ENCODE data around the gene PLPP4.

The PLPP4 gene

GRCh38 chr10:120514035-120514620 lies 57.1 kb downstream of the PLPP4 start:
- Histone ChIP-seq H3K27me3 (ENCODE audit: control insufficient read depth, low read length) (no peaks in the 10 kb centered on the region), H3K4me3 (ENCODE audit: low read length) (no peak overlapping the region), H3K9me2 (replicated peaks; ENCODE audit: control insufficient read depth, low read length) (no peaks in the 10 kb centered on the region), H3K79me2 (ENCODE audit: control insufficient read depth, low read length) (no peaks in the 10 kb centered on the region), H3K4me1 (ENCODE audit: control insufficient read depth, low read length) (no peaks in the 10 kb centered on the region), H3K4me2 (ENCODE audit: low read length) (no peak overlapping the region), H3K27ac (ENCODE audit: low read depth, low read length) (no peak overlapping the region), H3F3A (ENCODE audit: control insufficient read depth, insufficient read depth) (no peaks in the 10 kb centered on the region), H4K20me1 (ENCODE audit: control insufficient read depth, insufficient read depth, low read depth, low read length) (no peaks in the 10 kb centered on the region), H3K9me3 (ENCODE audit: control insufficient read depth, insufficient read depth, low read length) (no peaks in the 10 kb centered on the region), H3K36me3 (ENCODE audit: control insufficient read depth, low read length) (no peaks in the 10 kb centered on the region)
- TF ChIP-seq EZH2phosphoT487 (IDR thresholded peaks at IDR 0.05; ENCODE audit: borderline replicate concordance, low read length) (no peak), CTCF (IDR thresholded peaks at IDR 0.05; ENCODE audit: low read depth, low read length, poor library complexity, severe bottlenecking) (no peak)

GRCh38 chr10:120514959-120515358 lies 57.9 kb downstream of the PLPP4 start:
- H3K9me2 ChIP-seq (replicated peaks; ENCODE audit: control insufficient read depth, low read length), result no peaks in the 10 kb centered on the region
- no peaks in the 10 kb centered on the region for H3K27me3 ChIP-seq (ENCODE audit: control insufficient read depth, low read length)
- H3K4me3 ChIP-seq (ENCODE audit: low read length), result no peak overlapping the region
- no peaks in the 10 kb centered on the region for H3F3A ChIP-seq (ENCODE audit: control insufficient read depth, insufficient read depth)
- H3K4me1 ChIP-seq (ENCODE audit: control insufficient read depth, low read length), result no peaks in the 10 kb centered on the region
- H3K27ac ChIP-seq (ENCODE audit: low read depth, low read length), result no peak overlapping the region
- H3K79me2 ChIP-seq (ENCODE audit: control insufficient read depth, low read length), result no peaks in the 10 kb centered on the region
- H3K36me3 ChIP-seq (ENCODE audit: control insufficient read depth, low read length), result no peaks in the 10 kb centered on the region
- no peak overlapping the region for H3K4me2 ChIP-seq (ENCODE audit: low read length)
- H4K20me1 ChIP-seq (ENCODE audit: control insufficient read depth, insufficient read depth, low read depth, low read length), result no peaks in the 10 kb centered on the region
- no peaks in the 10 kb centered on the region for H3K9me3 ChIP-seq (ENCODE audit: control insufficient read depth, insufficient read depth, low read length)
- TF ChIP-seq EZH2phosphoT487 (IDR thresholded peaks at IDR 0.05; ENCODE audit: borderline replicate concordance, low read length) (no peak), CTCF (IDR thresholded peaks at IDR 0.05; ENCODE audit: low read depth, low read length, poor library complexity, severe bottlenecking) (no peak)

- H3K79me2 ChIP-seq (ENCODE audit: control insufficient read depth, low read length), result no peaks in the 10 kb centered on the region
- H3K4me3 ChIP-seq (ENCODE audit: low read length), result no peak overlapping the region
Measured at GRCh38 chr10:120515741-120516140, 58.7 kb downstream of the PLPP4 start.

GRCh38 chr10:120516426-120516825 lies 59.4 kb downstream of the PLPP4 start:
- Histone ChIP-seq H3K27me3 (ENCODE audit: control insufficient read depth, low read length) (no peaks in the 10 kb centered on the region), H3K79me2 (ENCODE audit: control insufficient read depth, low read length) (no peaks in the 10 kb centered on the region), H3K4me2 (ENCODE audit: low read length) (no peak overlapping the region)

More at GRCh38 chr10:120515741-120516140, 58.7 kb downstream of the PLPP4 start:
- Histone ChIP-seq H3K27ac (ENCODE audit: low read depth, low read length) (no peak overlapping the region), H4K20me1 (ENCODE audit: control insufficient read depth, insufficient read depth, low read depth, low read length) (no peaks in the 10 kb centered on the region), H3K4me2 (ENCODE audit: low read length) (no peak overlapping the region), H3F3A (ENCODE audit: control insufficient read depth, insufficient read depth) (no peaks in the 10 kb centered on the region), H3K9me3 (ENCODE audit: control insufficient read depth, insufficient read depth, low read length) (no peaks in the 10 kb centered on the region), H3K36me3 (ENCODE audit: control insufficient read depth, low read length) (no peaks in the 10 kb centered on the region), H3K4me1 (ENCODE audit: control insufficient read depth, low read length) (no peaks in the 10 kb centered on the region), H3K9me2 (replicated peaks; ENCODE audit: control insufficient read depth, low read length) (no peaks in the 10 kb centered on the region), H3K27me3 (ENCODE audit: control insufficient read depth, low read length) (no peaks in the 10 kb centered on the region)
- no peak for TF ChIP-seq EZH2phosphoT487 (IDR thresholded peaks at IDR 0.05; ENCODE audit: borderline replicate concordance, low read length)

More at GRCh38 chr10:120516426-120516825, 59.4 kb downstream of the PLPP4 start:
- Histone ChIP-seq H3K4me3 (ENCODE audit: low read length) (no peak overlapping the region), H3K36me3 (ENCODE audit: control insufficient read depth, low read length) (no peaks in the 10 kb centered on the region), H3F3A (ENCODE audit: control insufficient read depth, insufficient read depth) (no peaks in the 10 kb centered on the region), H3K27ac (ENCODE audit: low read depth, low read length) (no peak overlapping the region), H3K9me2 (replicated peaks; ENCODE audit: control insufficient read depth, low read length) (no peaks in the 10 kb centered on the region), H3K4me1 (ENCODE audit: control insufficient read depth, low read length) (no peaks in the 10 kb centered on the region), H3K9me3 (ENCODE audit: control insufficient read depth, insufficient read depth, low read length) (no peaks in the 10 kb centered on the region), H4K20me1 (ENCODE audit: control insufficient read depth, insufficient read depth, low read depth, low read length) (no peaks in the 10 kb centered on the region)
- TF ChIP-seq EZH2phosphoT487 (IDR thresholded peaks at IDR 0.05; ENCODE audit: borderline replicate concordance, low read length), result no peak
- TF ChIP-seq CTCF (IDR thresholded peaks at IDR 0.05; ENCODE audit: low read depth, low read length, poor library complexity, severe bottlenecking), result no peak
